ENCODE data around the gene DNAH3.

DNAH3 gene

GRCh38 chr16:20910781-20911321, 239.8 kb downstream of the DNAH3 start:
- H3K27me3 ChIP-seq (replicated peaks) = no peaks in the 10 kb centered on the region
- DNase-seq = peak; percentile 65
- H3K27ac ChIP-seq = peak overlapping the region; percentile 92
- no peak overlapping the region for H3K4me3 ChIP-seq (ENCODE audit: low read depth, low read length)
- in situ Hi-C loops (cut with HindIII; ENCODE audit: low pct_ligation_motif_present, low sequenced_read_pairs) = no loop called here
- H3K36me3 ChIP-seq (replicated peaks) = no peaks in the 10 kb centered on the region
- TF ChIP-seq, protein P1, sequence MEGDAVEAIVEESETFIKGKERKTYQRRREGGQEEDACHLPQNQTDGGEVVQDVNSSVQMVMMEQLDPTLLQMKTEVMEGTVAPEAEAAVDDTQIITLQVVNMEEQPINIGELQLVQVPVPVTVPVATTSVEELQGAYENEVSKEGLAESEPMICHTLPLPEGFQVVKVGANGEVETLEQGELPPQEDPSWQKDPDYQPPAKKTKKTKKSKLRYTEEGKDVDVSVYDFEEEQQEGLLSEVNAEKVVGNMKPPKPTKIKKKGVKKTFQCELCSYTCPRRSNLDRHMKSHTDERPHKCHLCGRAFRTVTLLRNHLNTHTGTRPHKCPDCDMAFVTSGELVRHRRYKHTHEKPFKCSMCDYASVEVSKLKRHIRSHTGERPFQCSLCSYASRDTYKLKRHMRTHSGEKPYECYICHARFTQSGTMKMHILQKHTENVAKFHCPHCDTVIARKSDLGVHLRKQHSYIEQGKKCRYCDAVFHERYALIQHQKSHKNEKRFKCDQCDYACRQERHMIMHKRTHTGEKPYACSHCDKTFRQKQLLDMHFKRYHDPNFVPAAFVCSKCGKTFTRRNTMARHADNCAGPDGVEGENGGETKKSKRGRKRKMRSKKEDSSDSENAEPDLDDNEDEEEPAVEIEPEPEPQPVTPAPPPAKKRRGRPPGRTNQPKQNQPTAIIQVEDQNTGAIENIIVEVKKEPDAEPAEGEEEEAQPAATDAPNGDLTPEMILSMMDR (IDR thresholded peaks at IDR 0.05; ENCODE audit: low read depth, low read length, missing control alignments) = no peak

GRCh38 chr16:20906341-20907255, 244.0 kb downstream of the DNAH3 start:
- H3K27me3 ChIP-seq (replicated peaks) = no peaks in the 10 kb centered on the region
- TF ChIP-seq, protein P1 (IDR thresholded peaks at IDR 0.05; ENCODE audit: low read depth, low read length, missing control alignments) = no peak
- no peaks in the 10 kb centered on the region for H3K36me3 ChIP-seq (replicated peaks)
- in situ Hi-C loops (cut with HindIII; ENCODE audit: low pct_ligation_motif_present, low sequenced_read_pairs) = no loop called here
- DNase-seq = peak; percentile 42
- H3K27ac ChIP-seq = peak overlapping the region; percentile 63
- no peak overlapping the region for H3K4me3 ChIP-seq (ENCODE audit: low read depth, low read length)

- TF ChIP-seq, protein P1 (IDR thresholded peaks at IDR 0.05; ENCODE audit: low read depth, low read length, missing control alignments) = no peak
- DNase-seq = no peak
- H3K27me3 ChIP-seq (replicated peaks) = no peaks in the 10 kb centered on the region
- H3K4me3 ChIP-seq (ENCODE audit: low read depth, low read length) = no peak overlapping the region
- H3K36me3 ChIP-seq (replicated peaks) = no peaks in the 10 kb centered on the region
- in situ Hi-C loops (cut with HindIII; ENCODE audit: low pct_ligation_motif_present, low sequenced_read_pairs) = no loop called here
- H3K27ac ChIP-seq = peak overlapping the region; percentile 63
Observed at GRCh38 chr16:20905576-20905975, 245.1 kb downstream of the DNAH3 start.

DNA sequence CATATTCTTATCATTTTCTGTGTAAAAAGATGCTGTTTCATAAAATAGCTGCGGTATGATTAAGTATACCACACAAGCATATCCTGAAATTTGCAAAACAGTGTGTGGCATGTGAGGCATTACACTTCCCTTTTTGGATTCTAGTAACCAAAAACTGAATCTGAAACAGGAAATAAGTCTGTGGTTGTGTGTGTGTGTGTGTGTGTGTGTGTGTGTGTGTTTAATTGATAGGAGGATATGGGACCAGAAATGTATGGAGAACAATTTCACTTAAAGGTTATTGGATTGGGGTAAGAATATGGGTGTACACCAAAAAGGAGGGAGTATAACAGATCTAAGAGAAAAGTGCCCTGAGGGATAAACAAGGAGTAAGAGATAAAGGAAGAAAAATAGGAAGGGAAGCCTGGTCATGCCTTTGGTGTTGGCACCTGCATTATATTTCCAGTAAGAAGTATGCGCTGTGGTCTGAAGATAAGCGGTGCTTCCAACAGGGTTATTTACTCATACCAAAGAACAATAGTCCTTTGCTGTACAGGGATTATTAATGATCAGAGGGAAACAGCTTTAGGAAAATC, 246.1 kb downstream of the DNAH3 start:
- peak overlapping the region; percentile 54 for H3K27ac ChIP-seq
- in situ Hi-C loops (cut with HindIII; ENCODE audit: low pct_ligation_motif_present, low sequenced_read_pairs) = no loop called here
- no peaks in the 10 kb centered on the region for H3K27me3 ChIP-seq (replicated peaks)
- DNase-seq = peak; percentile 71
- H3K4me3 ChIP-seq (ENCODE audit: low read depth, low read length) = no peak overlapping the region
- TF ChIP-seq, protein P1 (IDR thresholded peaks at IDR 0.05; ENCODE audit: low read depth, low read length, missing control alignments) = no peak
- no peaks in the 10 kb centered on the region for H3K36me3 ChIP-seq (replicated peaks)

GRCh38 chr16:20903899-20904506, 246.6 kb downstream of the DNAH3 start:
- Histone ChIP-seq H3K27me3 (replicated peaks) (no peaks in the 10 kb centered on the region), H3K36me3 (replicated peaks) (no peaks in the 10 kb centered on the region), H3K4me3 (ENCODE audit: low read depth, low read length) (no peak overlapping the region), H3K27ac (peak overlapping the region; percentile 54)
- in situ Hi-C loops (cut with HindIII; ENCODE audit: low pct_ligation_motif_present, low sequenced_read_pairs) = no loop called here
- no peak for DNase-seq
- TF ChIP-seq, protein P1 (IDR thresholded peaks at IDR 0.05; ENCODE audit: low read depth, low read length, missing control alignments) = no peak

Data from brain microvascular endothelial cell (primary cell).